CD4-positive, alpha-beta memory T cell (primary cell): ENCODE data around the gene PDE3B. TPM values are rescaled to one million over a fixed set of nuclear protein-coding genes. Genes with fewer than 3 reads are reported as not detected.

Experiments
- CTCF ChIA-PET: fragments of 350-600 bp; sonication (Branson Sonifier 250); formaldehyde crosslinking; loops from one replicate; lab custom pipeline; 2021; ENCODE audit warnings: inconsistent platforms; ENCODE audit not compliant: partially characterized antibody; lab: Charles Lee
- POLR2A ChIA-PET: fragments of 350-600 bp; sonication (Branson Sonifier 250); formaldehyde crosslinking; loops from one replicate; lab custom pipeline; 2021; ENCODE audit not compliant: partially characterized antibody; lab: Charles Lee
- DNase-seq, 5 donors: peaks; one replicate each; pipeline versions ENCODE4 v3.0.0 to v3.0.0-alpha.2; 2020 to 2022; ENCODE audit warnings: mixed read lengths in 1 of 5
- H3K27ac ChIP-seq: one replicate; pipeline ENCODE4 v1.7.0; 2013; ENCODE audit warnings: low read depth, low read length
- H3K27me3 ChIP-seq: 2 replicates; pipeline ENCODE4 v1.7.0; 2013; ENCODE audit warnings: mild to moderate bottlenecking, low read length, moderate library complexity; ENCODE audit not compliant: insufficient read depth
- H3K36me3 ChIP-seq: 2 replicates; pipeline ENCODE4 v1.7.0; 2013; ENCODE audit warnings: mild to moderate bottlenecking, low read length, moderate library complexity; ENCODE audit not compliant: insufficient read depth
- H3K4me1 ChIP-seq: 2 replicates; pipeline ENCODE4 v1.7.0; 2013; ENCODE audit warnings: mild to moderate bottlenecking, low read length, moderate library complexity; ENCODE audit not compliant: insufficient read depth
- H3K4me3 ChIP-seq, 2 donors: one replicate each; pipeline ENCODE4 v1.7.0; 2013; ENCODE audit warnings: low read length in 2 of 2, mild to moderate bottlenecking in 1 of 2
- H3K9me3 ChIP-seq, 2 donors: one replicate each; pipeline ENCODE4 v1.7.0; 2013; ENCODE audit warnings: low read length in 2 of 2, control low read depth in 1 of 2; ENCODE audit not compliant: control insufficient read depth in 1 of 2
- H3K27ac Mint-ChIP-seq, 7 donors: one replicate each; pipeline ENCODE4 v1.8.0; 2020 to 2021; ENCODE audit warnings: mixed read lengths in 7 of 7, mild to moderate bottlenecking in 6 of 7, inconsistent platforms in 3 of 7, moderate library complexity in 3 of 7
- H3K27me3 Mint-ChIP-seq, 2 donors: one replicate each; pipeline ENCODE4 v1.8.0; 2020 to 2021; ENCODE audit warnings: mixed read lengths in 2 of 2
- H3K36me3 Mint-ChIP-seq, 2 donors: one replicate each; pipeline ENCODE4 v1.8.0; 2020 to 2021; ENCODE audit warnings: mixed read lengths in 2 of 2, inconsistent platforms in 1 of 2, mild to moderate bottlenecking in 1 of 2
- H3K4me1 Mint-ChIP-seq, 4 donors: one replicate each; pipeline ENCODE4 v1.8.0; 2020 to 2021; ENCODE audit warnings: mixed read lengths in 4 of 4, mild to moderate bottlenecking in 1 of 4
- H3K4me3 Mint-ChIP-seq, 8 donors: one replicate each; pipeline ENCODE4 v1.8.0; 2020 to 2021; ENCODE audit warnings: mixed read lengths in 8 of 8, mild to moderate bottlenecking in 7 of 8, moderate library complexity in 6 of 8, inconsistent platforms in 3 of 8
- H3K9me3 Mint-ChIP-seq, 8 donors: one replicate each; pipeline ENCODE4 v1.8.0; 2020 to 2021; ENCODE audit warnings: mixed read lengths in 8 of 8, mild to moderate bottlenecking in 5 of 8, inconsistent platforms in 3 of 8, moderate library complexity in 1 of 8
- intact Hi-C: fragments of 100-400 bp; cut with micrococcal nuclease; formaldehyde crosslinking; loops from one replicate; pipeline ENCODE4 v1.15.1; 2023
- polyA plus RNA-seq, 2 donors: library from polyadenylated mRNA; unstranded; fragments of 300-500 nt; fragmentation: Illumina TruSeq; gene quantifications; one replicate each; pipeline ENCODE4 v1.2.3, GENCODE V29; 2021
- total RNA-seq, 2 experiments: library from RNA; stranded (reverse); gene quantifications; one replicate each; pipeline ENCODE4 v1.2.3, GENCODE V29; 2021

Gene PDE3B
- total and polyA plus RNA-seq, 4 experiments from 2014 or later, result 34.1 to 222 (median 131) TPM

DNA sequence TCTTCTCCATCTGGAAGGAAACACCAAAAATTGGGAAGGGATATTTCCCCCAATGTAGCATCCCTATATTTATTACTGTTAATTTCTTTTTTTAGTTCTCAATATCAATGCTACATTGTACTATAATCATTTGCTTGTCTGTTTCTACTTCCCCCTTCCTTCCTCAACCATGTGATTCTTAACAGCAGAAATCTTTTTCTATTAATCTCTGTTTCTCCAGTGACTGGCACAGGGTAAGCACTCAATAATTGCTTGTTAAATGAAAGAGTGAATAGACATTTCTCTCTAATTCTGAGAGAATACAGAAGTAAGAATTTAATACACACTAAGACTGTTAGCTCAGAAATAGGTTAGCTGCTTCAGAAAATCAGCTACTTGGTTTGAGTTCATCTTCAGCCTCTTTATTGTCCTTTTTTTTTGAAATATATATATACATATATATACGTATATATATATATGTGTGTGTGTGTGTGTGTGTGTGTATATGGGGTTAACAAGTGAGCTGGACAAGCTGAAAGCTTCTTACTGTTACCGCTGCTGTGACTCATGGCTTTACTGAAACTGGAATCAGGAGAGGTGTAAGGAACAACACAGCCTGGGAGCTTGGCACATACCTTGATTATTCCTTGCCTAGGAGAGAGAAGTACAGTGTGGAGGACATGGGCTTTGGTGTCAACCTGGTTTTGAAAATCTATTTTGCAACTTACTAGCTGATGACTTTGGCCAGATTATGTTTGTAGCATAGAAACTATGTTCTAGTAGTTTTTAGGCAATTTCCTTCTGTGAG is 26.2 kb upstream of the PDE3B start:
- H3K36me3 ChIP-seq, result no peaks in the 10 kb centered on the region
- no peaks in the 10 kb centered on the region for H3K4me1 ChIP-seq
- no peaks in the 10 kb centered on the region for H3K9me3 ChIP-seq
- CTCF ChIA-PET, result interaction anchor here (0.9 to 3.1 kb wide), 2 partner anchors 27 to 291 kb away, joined by 3 to 9 read pairs; partner anchors contain the start of gene PDE3B
- intact Hi-C loops, result no loop called here
- H3K4me3 ChIP-seq, result no peak overlapping the region
- H3K27ac ChIP-seq, result no peak overlapping the region
- peaks cover 10 to 39% (median 26%) of the 10 kb centered on the region in 4 donors for H3K4me1 Mint-ChIP-seq
- no peaks in the 10 kb centered on the region for H3K9me3 Mint-ChIP-seq
- H3K36me3 Mint-ChIP-seq, result peaks cover 0 to 7% of the 10 kb centered on the region in 2 donors
- POLR2A ChIA-PET, result interaction anchor here (1.8 kb wide), 1 partner anchor 26 kb away, joined by 6 read pairs; the partner anchor contains the start of gene PDE3B
- DNase-seq, result no peak
- peak overlapping the region in 3 of 7 donors; percentile 2 to 81 (median 43) for H3K27ac Mint-ChIP-seq
- H3K27me3 ChIP-seq, result no peaks in the 10 kb centered on the region
- no peaks in the 10 kb centered on the region for H3K27me3 Mint-ChIP-seq
- no peak overlapping the region for H3K4me3 Mint-ChIP-seq

DNA sequence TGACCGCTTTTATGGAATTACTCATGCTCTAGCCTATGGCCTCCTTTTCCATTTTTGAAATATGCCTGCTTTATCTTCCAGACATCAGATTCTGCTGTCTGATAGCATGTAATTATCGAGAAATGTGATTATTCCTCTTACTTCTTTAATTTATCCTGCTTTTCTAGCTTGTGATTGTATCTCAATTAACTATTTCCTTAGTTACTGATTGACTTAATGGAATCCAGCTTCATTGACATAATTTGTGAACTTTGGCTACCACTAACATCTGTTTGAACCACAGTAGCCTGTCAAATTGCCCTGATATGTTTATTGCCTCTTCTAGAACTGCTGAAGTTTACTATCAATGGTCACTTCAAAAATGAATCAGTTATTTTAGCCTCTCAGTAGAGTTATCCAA is 25.5 kb upstream of the PDE3B start:
- Histone ChIP-seq H3K4me1 (no peaks in the 10 kb centered on the region), H3K4me3 (no peak overlapping the region), H3K27ac (no peak overlapping the region), H3K27me3 (no peaks in the 10 kb centered on the region), H3K9me3 (no peaks in the 10 kb centered on the region), H3K36me3 (no peaks in the 10 kb centered on the region)
- H3K4me1 Mint-ChIP-seq, result peaks cover 13 to 46% (median 28%) of the 10 kb centered on the region in 4 donors
- H3K4me3 Mint-ChIP-seq, result no peak overlapping the region
- H3K36me3 Mint-ChIP-seq, result peaks cover 0 to 12% of the 10 kb centered on the region in 2 donors
- POLR2A ChIA-PET, result interaction anchor here (1.8 kb wide), 1 partner anchor 26 kb away, joined by 6 read pairs; the partner anchor contains the start of gene PDE3B
- intact Hi-C loops, result no loop called here
- no peaks in the 10 kb centered on the region for H3K27me3 Mint-ChIP-seq
- peak overlapping the region in 1 of 7 donors; percentile 43 for H3K27ac Mint-ChIP-seq
- CTCF ChIA-PET, result interaction anchor here (0.9 to 3.1 kb wide), 2 partner anchors 26 to 290 kb away, joined by 3 to 9 read pairs; partner anchors contain the start of gene PDE3B
- H3K9me3 Mint-ChIP-seq, result no peaks in the 10 kb centered on the region
- no peak for DNase-seq

GRCh38 chr11:14619603-14620531 is 23.7 kb upstream of the PDE3B start:
- H3K4me3 Mint-ChIP-seq, result no peak overlapping the region
- H3K4me3 ChIP-seq, result no peak overlapping the region
- intact Hi-C loops, result no loop called here
- H3K27ac ChIP-seq, result no peak overlapping the region
- peaks cover 17 to 55% (median 34%) of the 10 kb centered on the region in 4 donors for H3K4me1 Mint-ChIP-seq
- peaks cover 5% of the 10 kb centered on the region for H3K4me1 ChIP-seq
- H3K36me3 ChIP-seq, result no peaks in the 10 kb centered on the region
- peaks cover 0 to 12% of the 10 kb centered on the region in 2 donors for H3K36me3 Mint-ChIP-seq
- DNase-seq, result no peak
- no peaks in the 10 kb centered on the region for H3K27me3 ChIP-seq
- peak overlapping the region in 1 of 7 donors; percentile 65 for H3K27ac Mint-ChIP-seq
- H3K27me3 Mint-ChIP-seq, result no peaks in the 10 kb centered on the region
- POLR2A ChIA-PET, result interaction anchor here (1.4 to 3.4 kb wide), 2 partner anchors 24 to 41 kb away, joined by 7 to 14 read pairs; partner anchors contain the start of gene PDE3B
- CTCF ChIA-PET, result interaction anchor here (1.0 to 5.6 kb wide), 4 partner anchors 15 to 288 kb away, joined by 3 to 81 read pairs (median 3); no protein-coding TSS in a partner anchor
- no peaks in the 10 kb centered on the region for H3K9me3 ChIP-seq
- H3K9me3 Mint-ChIP-seq, result no peaks in the 10 kb centered on the region

DNA sequence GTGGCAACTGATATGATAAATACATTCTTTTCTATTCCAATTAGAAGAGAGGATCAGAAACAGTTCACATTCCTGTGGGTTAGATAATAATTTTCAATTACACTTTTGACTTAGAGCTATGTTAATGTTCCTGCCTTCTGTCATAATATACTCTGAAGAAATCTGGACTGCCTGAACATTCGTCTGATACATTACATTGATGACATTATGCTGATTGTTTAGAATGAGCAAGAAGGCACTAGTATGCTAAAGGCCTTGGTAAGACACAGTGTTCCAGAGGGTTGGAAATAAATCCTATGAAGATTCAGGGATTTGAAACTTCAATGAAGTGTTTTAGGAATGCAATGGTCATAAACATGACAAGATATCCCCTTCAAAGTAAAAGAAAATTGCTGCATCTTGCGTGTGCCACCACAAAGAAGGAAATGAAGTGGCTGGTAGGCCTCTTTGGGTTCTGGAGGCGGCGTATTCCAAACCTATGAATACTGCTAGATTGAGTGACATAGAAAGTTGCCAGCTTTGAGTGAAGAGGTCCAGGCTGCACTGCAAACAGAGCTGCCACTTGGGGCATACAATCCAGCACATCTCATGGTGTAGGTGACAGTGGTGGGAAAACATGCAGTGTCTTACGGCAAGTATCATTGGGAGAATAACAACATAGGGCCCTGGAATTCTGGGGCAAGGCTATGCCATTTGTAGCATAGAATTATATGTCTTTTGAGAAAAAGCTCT is 21.2 kb upstream of the PDE3B start:
- ChIA-PET CTCF (interaction anchor here (0.7 to 5.6 kb wide), 17 partner anchors 15 to 384 kb away, joined by 3 to 81 read pairs (median 5); partner anchors contain the start of genes CYP2R1 and PDE3B), POLR2A (interaction anchor here (1.0 to 5.3 kb wide), 7 partner anchors 12 to 286 kb away, joined by 3 to 52 read pairs (median 5); partner anchors contain the start of genes CYP2R1 and PDE3B)
- H3K4me1 Mint-ChIP-seq, result peaks cover 32 to 68% (median 50%) of the 10 kb centered on the region in 4 donors
- no peaks in the 10 kb centered on the region for H3K9me3 ChIP-seq
- H3K4me3 ChIP-seq, result no peak overlapping the region
- H3K27ac ChIP-seq, result no peak overlapping the region
- H3K27me3 ChIP-seq, result no peaks in the 10 kb centered on the region
- H3K4me3 Mint-ChIP-seq, result no peak overlapping the region
- no peak for DNase-seq
- H3K9me3 Mint-ChIP-seq, result no peaks in the 10 kb centered on the region
- no peaks in the 10 kb centered on the region for H3K27me3 Mint-ChIP-seq
- H3K36me3 ChIP-seq, result no peaks in the 10 kb centered on the region
- peaks cover 0 to 7% of the 10 kb centered on the region in 2 donors for H3K36me3 Mint-ChIP-seq
- H3K27ac Mint-ChIP-seq, result peak overlapping the region in 4 of 7 donors; percentile 37 to 81 (median 68)
- intact Hi-C loops, result no loop called here
- peaks cover 27% of the 10 kb centered on the region for H3K4me1 ChIP-seq

DNA sequence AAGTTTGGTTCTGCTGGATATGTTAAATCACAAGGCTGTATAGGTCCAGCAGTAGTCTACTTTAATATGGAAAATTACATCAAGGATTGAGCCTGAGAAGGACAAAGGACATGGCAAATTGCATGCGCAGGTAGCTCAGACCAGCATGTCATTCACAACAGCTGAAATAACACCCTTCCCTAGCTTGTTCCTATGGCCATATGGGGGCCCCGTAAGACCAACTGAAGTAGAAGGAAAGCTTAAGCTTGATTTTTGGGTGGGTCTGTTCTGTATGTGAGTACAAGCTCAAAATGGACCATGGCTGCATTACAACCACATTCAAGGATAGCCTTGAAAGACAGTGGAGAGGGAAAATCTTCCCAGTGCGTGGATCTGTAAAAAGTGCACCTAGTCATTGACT is 20.6 kb upstream of the PDE3B start:
- Histone ChIP-seq H3K27me3 (no peaks in the 10 kb centered on the region), H3K36me3 (no peaks in the 10 kb centered on the region), H3K4me1 (peaks cover 33% of the 10 kb centered on the region), H3K27ac (no peak overlapping the region), H3K9me3 (no peaks in the 10 kb centered on the region), H3K4me3 (no peak overlapping the region)
- DNase-seq, result peak in 1 of 5 donors; percentile 18
- no peaks in the 10 kb centered on the region for H3K27me3 Mint-ChIP-seq
- peaks cover 0 to 7% of the 10 kb centered on the region in 2 donors for H3K36me3 Mint-ChIP-seq
- peak overlapping the region in 4 of 7 donors; percentile 8 to 81 (median 64) for H3K27ac Mint-ChIP-seq
- POLR2A ChIA-PET, result interaction anchor here (1.0 to 5.3 kb wide), 7 partner anchors 12 to 285 kb away, joined by 3 to 52 read pairs (median 5); partner anchors contain the start of genes CYP2R1 and PDE3B
- intact Hi-C loops, result loop anchor here (1.0 kb wide), 1 partner anchor 284 kb away; no protein-coding TSS in a partner anchor
- peaks cover 34 to 73% (median 50%) of the 10 kb centered on the region in 4 donors for H3K4me1 Mint-ChIP-seq
- peaks cover 0 to 3% (median 0%) of the 10 kb centered on the region in 8 donors for H3K9me3 Mint-ChIP-seq
- H3K4me3 Mint-ChIP-seq, result no peak overlapping the region
- CTCF ChIA-PET, result interaction anchor here (0.7 to 5.6 kb wide), 19 partner anchors 14 to 383 kb away, joined by 3 to 81 read pairs (median 5); partner anchors contain the start of genes CYP2R1 and PDE3B
